Measurements from ENCODE around the gene SH3RF3. TPM values are rescaled to one million over a fixed set of nuclear protein-coding genes. Genes with fewer than 3 reads are reported as not detected.

Gene SH3RF3
- total RNA-seq, 2 donors from 2014 or later: 1.4 to 17.0 TPM

- DNase-seq (ENCODE audit: low spot score): no peak
- WGBS: 55% methylated on average over 4 of the region's 4 CpGs
- intact Hi-C loops (cut with DNase I): loop anchor here (5.0 to 10.0 kb wide), 2 partner anchors 73 to 80 kb away; no protein-coding TSS in a partner anchor
Measured at GRCh38 chr2:109244750-109245382, 115.9 kb downstream of the SH3RF3 start.

DNA sequence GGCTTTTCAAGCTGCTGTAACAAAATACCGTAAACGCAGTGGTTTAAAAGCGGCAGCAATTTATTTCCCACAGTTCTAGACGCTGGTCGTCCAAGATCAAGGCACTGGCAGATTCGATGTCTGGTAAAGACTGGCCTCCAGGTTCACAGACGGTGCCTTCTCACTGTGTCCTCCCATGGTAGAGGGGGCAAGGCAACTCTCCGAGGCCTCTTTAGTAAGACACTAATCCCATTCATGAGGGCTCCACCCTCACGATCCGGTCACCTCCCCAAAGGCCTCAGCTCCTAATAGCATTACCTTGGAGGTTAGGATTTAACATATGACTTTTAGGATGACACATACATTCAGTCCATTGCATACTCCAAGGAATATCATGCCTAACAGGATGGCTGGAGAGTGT lies 117.2 kb downstream of the SH3RF3 start:
- no peak for DNase-seq (ENCODE audit: low spot score)
- Histone ChIP-seq H3K9me3 (no peaks in the 10 kb centered on the region), H3K4me1 (replicated peaks) (no peaks in the 10 kb centered on the region), H3K4me3 (no peak overlapping the region), H3K27me3 (replicated peaks; ENCODE audit: insufficient read depth) (no peaks in the 10 kb centered on the region), H3K36me3 (no peaks in the 10 kb centered on the region), H3K27ac (no peak overlapping the region)
- no peak for TF ChIP-seq POLR2A (IDR thresholded peaks at IDR 0.05)
- TF ChIP-seq POLR2AphosphoS5 (IDR thresholded peaks at IDR 0.05): no peak
- TF ChIP-seq CTCF (IDR thresholded peaks at IDR 0.05): no peak
- intact Hi-C loops (cut with DNase I): loop anchor here (10.0 kb wide), 1 partner anchor 79 kb away; no protein-coding TSS in a partner anchor
- whole genome bisulfite sequencing: 91% methylated on average over 10 of the region's 10 CpGs

More at GRCh38 chr2:109244750-109245382, 115.9 kb downstream of the SH3RF3 start:
- no peaks in the 10 kb centered on the region for H3K36me3 ChIP-seq
- no peaks in the 10 kb centered on the region for H3K4me1 ChIP-seq (replicated peaks)
- H3K9me3 ChIP-seq: no peaks in the 10 kb centered on the region
- no peak overlapping the region for H3K4me3 ChIP-seq
- no peak overlapping the region for H3K27ac ChIP-seq
- no peaks in the 10 kb centered on the region for H3K27me3 ChIP-seq (replicated peaks; ENCODE audit: insufficient read depth)
- TF ChIP-seq POLR2A (IDR thresholded peaks at IDR 0.05) (no peak), CTCF (IDR thresholded peaks at IDR 0.05) (no peak), POLR2AphosphoS5 (IDR thresholded peaks at IDR 0.05) (no peak)

GRCh38 chr2:109246616-109247015 lies 117.6 kb downstream of the SH3RF3 start:
- H3K27me3 ChIP-seq (replicated peaks; ENCODE audit: insufficient read depth): no peaks in the 10 kb centered on the region
- TF ChIP-seq CTCF (IDR thresholded peaks at IDR 0.05) (no peak), POLR2AphosphoS5 (IDR thresholded peaks at IDR 0.05) (no peak), POLR2A (IDR thresholded peaks at IDR 0.05) (no peak)
- no peaks in the 10 kb centered on the region for H3K9me3 ChIP-seq
- no peak overlapping the region for H3K4me3 ChIP-seq
- H3K27ac ChIP-seq: no peak overlapping the region
- H3K4me1 ChIP-seq (replicated peaks): no peaks in the 10 kb centered on the region
- DNase-seq (ENCODE audit: low spot score): no peak
- 96% methylated on average over 11 of the region's 11 CpGs for WGBS
- H3K36me3 ChIP-seq: no peaks in the 10 kb centered on the region
- intact Hi-C loops (cut with DNase I): loop anchor here (10.0 kb wide), 1 partner anchor 78 kb away; no protein-coding TSS in a partner anchor

GRCh38 chr2:109247340-109247739 lies 118.3 kb downstream of the SH3RF3 start:
- WGBS: 77% methylated on average over 8 of the region's 8 CpGs
- Histone ChIP-seq H3K4me3 (no peak overlapping the region), H3K36me3 (no peaks in the 10 kb centered on the region), H3K4me1 (replicated peaks) (no peaks in the 10 kb centered on the region), H3K27me3 (replicated peaks; ENCODE audit: insufficient read depth) (no peaks in the 10 kb centered on the region), H3K9me3 (no peaks in the 10 kb centered on the region), H3K27ac (no peak overlapping the region)
- no peak for TF ChIP-seq POLR2A (IDR thresholded peaks at IDR 0.05)
- no peak for TF ChIP-seq POLR2AphosphoS5 (IDR thresholded peaks at IDR 0.05)
- TF ChIP-seq CTCF (IDR thresholded peaks at IDR 0.05): no peak
- DNase-seq (ENCODE audit: low spot score): no peak
- intact Hi-C loops (cut with DNase I): loop anchor here (10.0 kb wide), 1 partner anchor 77 kb away; no protein-coding TSS in a partner anchor

DNA sequence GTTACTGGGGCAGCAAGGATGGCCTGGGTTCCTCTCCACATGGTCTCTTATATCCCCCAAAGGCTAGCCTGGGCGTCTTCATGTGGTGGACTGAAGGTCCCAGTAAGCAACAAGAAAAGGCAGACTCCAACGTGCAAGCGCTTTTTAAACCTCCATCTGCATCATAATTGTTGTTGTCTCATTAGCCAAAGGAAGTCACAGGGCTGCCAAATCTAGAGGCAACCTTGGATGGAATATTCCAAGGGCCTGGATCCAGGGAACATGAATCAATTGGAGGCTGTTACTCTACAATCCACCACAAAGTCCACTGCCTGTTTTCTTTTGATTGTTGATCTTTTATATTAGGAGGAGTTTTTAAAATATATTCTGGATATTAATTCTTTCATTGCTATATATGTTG lies 118.8 kb downstream of the SH3RF3 start:
- no peak for DNase-seq (ENCODE audit: low spot score)
- no peaks in the 10 kb centered on the region for H3K27me3 ChIP-seq (replicated peaks; ENCODE audit: insufficient read depth)
- intact Hi-C loops (cut with DNase I): loop anchor here (10.0 kb wide), 1 partner anchor 77 kb away; no protein-coding TSS in a partner anchor
- no peak overlapping the region for H3K27ac ChIP-seq
- H3K9me3 ChIP-seq: no peaks in the 10 kb centered on the region
- H3K4me3 ChIP-seq: no peak overlapping the region
- no peaks in the 10 kb centered on the region for H3K4me1 ChIP-seq (replicated peaks)
- no peaks in the 10 kb centered on the region for H3K36me3 ChIP-seq
- TF ChIP-seq CTCF (IDR thresholded peaks at IDR 0.05) (no peak), POLR2A (IDR thresholded peaks at IDR 0.05) (no peak), POLR2AphosphoS5 (IDR thresholded peaks at IDR 0.05) (no peak)
- WGBS: 69% methylated on average over 3 of the region's 3 CpGs
